ENCODE results near the gene LRBA. TPM values are rescaled to one million over a fixed set of nuclear protein-coding genes. Genes with fewer than 3 reads are reported as not detected.
A peak's percentile ranks its signal among the peaks of the same experiment; 100 is the strongest.

Gene LRBA
- polyA plus RNA-seq, 5 donors, result 39.8 to 58.2 (median 54.4) TPM

GRCh38 chr4:150814873-150815272 is 200.2 kb downstream of the LRBA start:
- no peak for DNase-seq

- DNase-seq, result no peak
Observed at GRCh38 chr4:150805183-150806025, 209.7 kb downstream of the LRBA start.

GRCh38 chr4:150801833-150802232 is 213.3 kb downstream of the LRBA start:
- no peak for DNase-seq

GRCh38 chr4:150799207-150799606 is 215.9 kb downstream of the LRBA start:
- no peak for DNase-seq

- no peak for DNase-seq
Observed at GRCh38 chr4:150794706-150795105, 220.4 kb downstream of the LRBA start.

GRCh38 chr4:150789864-150790263 is 225.2 kb downstream of the LRBA start:
- no peak for DNase-seq

GRCh38 chr4:150784939-150785338 is 230.1 kb downstream of the LRBA start:
- DNase-seq, result no peak

GRCh38 chr4:150784305-150784704 is 230.8 kb downstream of the LRBA start:
- DNase-seq, result no peak

- peak; percentile 4 to 5 for DNase-seq
Observed at GRCh38 chr4:150782921-150783320, 232.2 kb downstream of the LRBA start.

- peak in 1 of 2 donors; percentile 2 for DNase-seq
Observed at GRCh38 chr4:150782311-150782710, 232.8 kb downstream of the LRBA start.

- DNase-seq, result no peak
Observed at GRCh38 chr4:150781191-150781590, 233.9 kb downstream of the LRBA start.

GRCh38 chr4:150779707-150780106 is 235.4 kb downstream of the LRBA start:
- DNase-seq, result no peak

- DNase-seq, result no peak
Observed at GRCh38 chr4:150773729-150774449, 241.2 kb downstream of the LRBA start.

GRCh38 chr4:150773032-150773431 is 242.1 kb downstream of the LRBA start:
- no peak for DNase-seq

- no peak for DNase-seq
Observed at GRCh38 chr4:150771382-150771781, 243.7 kb downstream of the LRBA start.

- DNase-seq, result no peak
Observed at GRCh38 chr4:150769845-150770244, 245.2 kb downstream of the LRBA start.

- DNase-seq, result no peak
Observed at GRCh38 chr4:150769248-150769647, 245.8 kb downstream of the LRBA start.

- no peak for DNase-seq
Observed at GRCh38 chr4:150768497-150768896, 246.6 kb downstream of the LRBA start.

- DNase-seq, result no peak
Observed at GRCh38 chr4:150765216-150765615, 249.9 kb downstream of the LRBA start.

- no peak for DNase-seq
Observed at GRCh38 chr4:150751648-150752047, 263.4 kb downstream of the LRBA start.

- no peak for DNase-seq
Observed at GRCh38 chr4:150750824-150751223, 264.3 kb downstream of the LRBA start.

GRCh38 chr4:150746156-150746555 is 268.9 kb downstream of the LRBA start:
- no peak for DNase-seq

- DNase-seq, result no peak
Observed at GRCh38 chr4:150744570-150744969, 270.5 kb downstream of the LRBA start.
